Upper lobe of right lung (tissue), 1 donor: ENCODE data around the gene GLI3. TPM values are rescaled to one million over a fixed set of nuclear protein-coding genes. Genes with fewer than 3 reads are reported as not detected.

Source experiments
- ATAC-seq: fragments of 200-7000 bp; cut with Tn5 transposase; one replicate; pipeline ENCODE4 v1.9.1; 2020; ENCODE audit warnings: mild to moderate bottlenecking, moderate library complexity
- DNase-seq: peaks from one replicate; pipeline ENCODE4 v3.0.0-alpha.2; 2020
- H3K27ac ChIP-seq: fragments of 200-600 bp; one replicate; pipeline ENCODE4 v1.8.0; 2022
- H3K27me3 ChIP-seq: fragments of 200-600 bp; one replicate; pipeline ENCODE4 v1.8.0; 2022; ENCODE audit warnings: mild to moderate bottlenecking
- H3K36me3 ChIP-seq: fragments of 200-600 bp; one replicate; pipeline ENCODE4 v1.8.0; 2022
- H3K4me1 ChIP-seq: fragments of 200-600 bp; one replicate; pipeline ENCODE4 v1.8.0; 2022
- H3K4me3 ChIP-seq: fragments of 200-600 bp; one replicate; pipeline ENCODE4 v1.8.0; 2022; ENCODE audit warnings: mild to moderate bottlenecking
- H3K9me3 ChIP-seq: fragments of 200-600 bp; one replicate; pipeline ENCODE4 v1.8.0; 2022
- CTCF ChIP-seq: fragments of 200-600 bp; IDR thresholded peaks from one replicate; pipeline ENCODE4 v1.8.0; 2022; ENCODE audit warnings: antibody characterized with exemption
- intact Hi-C: fragments of 100-400 bp; cut with DNase I; formaldehyde crosslinking; loops from one replicate; pipeline ENCODE4 v1.11.0; 2022
- total RNA-seq: library from RNA; stranded (reverse); fragmentation: NEBNext Ultra II Directional; extraction: Animal tissue kit (Norgen Biotek cat#: 25700); gene quantifications from one replicate; pipeline ENCODE4 v1.2.1, GENCODE V29; 2021
- donor health status: DM: no; HTN: yes; CAD: no; lungs with severe emphysema.

GLI3 gene
- total RNA-seq, 1 donor from 2014 or later: 17.5 TPM

GRCh38 chr7:41997151-41997550, 239.9 kb downstream of the GLI3 start:
- DNase-seq (no peak), ATAC-seq (no peak)
- Histone ChIP-seq H3K27me3 (no peaks in the 10 kb centered on the region), H3K4me3 (no peak overlapping the region), H3K9me3 (no peaks in the 10 kb centered on the region), H3K27ac (no peak overlapping the region), H3K4me1 (peaks cover 23% of the 10 kb centered on the region), H3K36me3 (no peaks in the 10 kb centered on the region)
- TF ChIP-seq CTCF: no peak
- intact Hi-C loops: no loop called here

GRCh38 chr7:41996381-41997035, 240.5 kb downstream of the GLI3 start:
- no peak for ATAC-seq
- Histone ChIP-seq H3K27me3 (no peaks in the 10 kb centered on the region), H3K4me3 (no peak overlapping the region), H3K9me3 (no peaks in the 10 kb centered on the region), H3K4me1 (peaks cover 23% of the 10 kb centered on the region), H3K27ac (no peak overlapping the region), H3K36me3 (no peaks in the 10 kb centered on the region)
- intact Hi-C loops: no loop called here
- no peak for TF ChIP-seq CTCF
- DNase-seq: no peak

- H3K4me1 ChIP-seq: peaks cover 23% of the 10 kb centered on the region
- TF ChIP-seq CTCF: no peak
- H3K27me3 ChIP-seq: no peaks in the 10 kb centered on the region
- H3K27ac ChIP-seq: no peak overlapping the region
- no peak for DNase-seq
- no peaks in the 10 kb centered on the region for H3K36me3 ChIP-seq
- intact Hi-C loops: no loop called here
- no peak overlapping the region for H3K4me3 ChIP-seq
- no peak for ATAC-seq
- H3K9me3 ChIP-seq: no peaks in the 10 kb centered on the region
Measured at GRCh38 chr7:41995632-41996271, 241.3 kb downstream of the GLI3 start.

- no peaks in the 10 kb centered on the region for H3K9me3 ChIP-seq
- no peak overlapping the region for H3K4me3 ChIP-seq
- DNase-seq (no peak), ATAC-seq (no peak)
- intact Hi-C loops: no loop called here
- H3K27me3 ChIP-seq: no peaks in the 10 kb centered on the region
- no peak for TF ChIP-seq CTCF
- no peaks in the 10 kb centered on the region for H3K36me3 ChIP-seq
- peaks cover 23% of the 10 kb centered on the region for H3K4me1 ChIP-seq
- H3K27ac ChIP-seq: no peak overlapping the region
Measured at GRCh38 chr7:41994746-41995110, 242.3 kb downstream of the GLI3 start.

- TF ChIP-seq CTCF: no peak
- Histone ChIP-seq H3K4me3 (no peak overlapping the region), H3K27me3 (no peaks in the 10 kb centered on the region), H3K4me1 (peaks cover 23% of the 10 kb centered on the region), H3K27ac (no peak overlapping the region), H3K9me3 (no peaks in the 10 kb centered on the region), H3K36me3 (no peaks in the 10 kb centered on the region)
- no peak for DNase-seq
- intact Hi-C loops: no loop called here
- no peak for ATAC-seq
Measured at GRCh38 chr7:41994036-41994745, 242.8 kb downstream of the GLI3 start.
